Measurements from ENCODE around the gene LEAP2. TPM values are rescaled to one million over a fixed set of nuclear protein-coding genes. Genes with fewer than 3 reads are reported as not detected.
A peak's percentile ranks its signal among the peaks of the same experiment; 100 is the strongest.

LEAP2 gene
- total and polyA plus RNA-seq, 2 of the 4 experiments (the other 2 are of a cell fraction) = under 0.01 to 0.36 TPM

DNA sequence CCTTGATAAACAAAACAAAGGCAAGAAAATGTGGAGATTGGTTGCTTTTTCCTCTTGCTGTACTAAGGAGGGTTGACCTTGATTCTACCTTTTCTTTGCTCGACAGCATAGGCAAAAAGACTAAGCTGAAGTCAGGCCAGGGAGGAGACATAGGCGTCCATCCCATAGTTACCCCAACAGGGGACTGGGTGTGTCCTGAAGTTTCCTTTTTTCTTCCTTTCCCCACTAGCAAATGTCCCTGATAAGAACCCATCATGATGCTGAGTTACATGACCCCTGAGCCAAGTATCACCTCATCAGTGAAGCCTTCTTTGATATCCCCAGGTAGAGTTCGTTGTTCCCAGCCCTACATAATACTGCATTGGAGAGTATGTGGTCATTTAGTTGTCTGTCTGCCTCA is 33.2 kb upstream of the LEAP2 start:
- Histone ChIP-seq H2BK120ac (ENCODE audit: low read depth, low read length) (peak overlapping the region; percentile 92), H3K36me3 (ENCODE audit: control insufficient read depth, insufficient read depth, low read length) (no peaks in the 10 kb centered on the region), H4K91ac (ENCODE audit: insufficient read depth, low read depth, low read length) (peak overlapping the region; percentile 84), H2BK20ac (ENCODE audit: low read depth, low read length) (peak overlapping the region; percentile 83), H2AFZ (replicated peaks; ENCODE audit: low read length, poor library complexity) (peak overlapping the region; percentile 65), H2BK15ac (ENCODE audit: low read depth, low read length) (peak overlapping the region; percentile 86; the same call in 2 of the 3 replicates), H3K18ac (ENCODE audit: low read depth, low read length) (peak overlapping the region; percentile 92), H2BK5ac (ENCODE audit: low read depth, low read length, poor library complexity, severe bottlenecking) (peak overlapping the region; percentile 93), H4K8ac (ENCODE audit: low read depth in 2 of 2, low read length in 2 of 2) (peak overlapping the region; percentile 46 to 89), H3K4me2 (ENCODE audit: low read depth, low read length) (peak overlapping the region; percentile 86), H3K4me1 (ENCODE audit: control insufficient read depth, insufficient read depth, low read length) (peaks cover 19% of the 10 kb centered on the region), H3K9me1 (ENCODE audit: insufficient read depth, low read length) (peaks cover 7% of the 10 kb centered on the region), H4K20me1 (ENCODE audit: insufficient read depth, low read length) (no peaks in the 10 kb centered on the region), H3K56ac (ENCODE audit: extremely low read depth, insufficient read depth, low read length) (peak overlapping the region; percentile 30; the same call in 1 of the 2 replicates), H3K23ac (ENCODE audit: low read depth, low read length) (peak overlapping the region; percentile 39; the same call in 1 of the 2 replicates), H4K5ac (ENCODE audit: low read depth, low read length) (peak overlapping the region; percentile 95), H3K4ac (ENCODE audit: low read depth, low read length) (peak overlapping the region; percentile 90), H3K9me3 (ENCODE audit: control insufficient read depth, insufficient read depth, low read length) (no peaks in the 10 kb centered on the region), H2AK9ac (replicated peaks; ENCODE audit: low read depth, low read length, poor library complexity) (peak overlapping the region; percentile 49), H3K27ac (ENCODE audit: insufficient read depth, low read length) (peak overlapping the region; percentile 95), H3K27me3 (ENCODE audit: control insufficient read depth, insufficient read depth, low read length) (no peaks in the 10 kb centered on the region), H3K4me3 (ENCODE audit: insufficient read depth, low read depth, low read length) (no peak overlapping the region), H3K79me1 (ENCODE audit: low read depth in 1 of 2, low read length in 2 of 2) (no peaks in the 10 kb centered on the region), H2AK5ac (ENCODE audit: low read depth, low read length) (peak overlapping the region; percentile 37; the same call in 1 of the 2 replicates), H3K9ac (ENCODE audit: low read depth, low read length) (no peak overlapping the region), H3K14ac (replicated peaks; ENCODE audit: low read depth, low read length) (peak overlapping the region; percentile 86)
- ChIA-PET POLR2A (ENCODE audit: unreplicated experiment) (interaction anchor here (1.0 kb wide), 1 partner anchor 43 kb away, joined by 3 read pairs; no protein-coding TSS in a partner anchor), CTCF (interaction anchor here (0.7 to 1.0 kb wide), 2 partner anchors 43 to 305 kb away, joined by 3 read pairs; no protein-coding TSS in a partner anchor)
- no peak for TF ChIP-seq POLR2A (IDR thresholded peaks at IDR 0.05; ENCODE audit: low read depth, low read length)
- no peak for TF ChIP-seq RCOR1 (IDR thresholded peaks at IDR 0.05; ENCODE audit: insufficient replicate concordance, low read length)
- TF ChIP-seq, protein P1, sequence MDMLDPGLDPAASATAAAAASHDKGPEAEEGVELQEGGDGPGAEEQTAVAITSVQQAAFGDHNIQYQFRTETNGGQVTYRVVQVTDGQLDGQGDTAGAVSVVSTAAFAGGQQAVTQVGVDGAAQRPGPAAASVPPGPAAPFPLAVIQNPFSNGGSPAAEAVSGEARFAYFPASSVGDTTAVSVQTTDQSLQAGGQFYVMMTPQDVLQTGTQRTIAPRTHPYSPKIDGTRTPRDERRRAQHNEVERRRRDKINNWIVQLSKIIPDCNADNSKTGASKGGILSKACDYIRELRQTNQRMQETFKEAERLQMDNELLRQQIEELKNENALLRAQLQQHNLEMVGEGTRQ (IDR thresholded peaks at IDR 0.05; ENCODE audit: low read depth, low read length) = no peak
- TF ChIP-seq CEBPB (IDR thresholded peaks at IDR 0.05; ENCODE audit: low read depth, low read length) = no peak
- TF ChIP-seq RFX5 (IDR thresholded peaks at IDR 0.05; ENCODE audit: low read depth, low read length) = no peak
- TF ChIP-seq CHD1 (IDR thresholded peaks at IDR 0.05; ENCODE audit: low read depth, low read length) = no peak
- TF ChIP-seq MAZ (IDR thresholded peaks at IDR 0.05; ENCODE audit: borderline replicate concordance, low read depth, low read length) = no peak
- TF ChIP-seq, protein P2, sequence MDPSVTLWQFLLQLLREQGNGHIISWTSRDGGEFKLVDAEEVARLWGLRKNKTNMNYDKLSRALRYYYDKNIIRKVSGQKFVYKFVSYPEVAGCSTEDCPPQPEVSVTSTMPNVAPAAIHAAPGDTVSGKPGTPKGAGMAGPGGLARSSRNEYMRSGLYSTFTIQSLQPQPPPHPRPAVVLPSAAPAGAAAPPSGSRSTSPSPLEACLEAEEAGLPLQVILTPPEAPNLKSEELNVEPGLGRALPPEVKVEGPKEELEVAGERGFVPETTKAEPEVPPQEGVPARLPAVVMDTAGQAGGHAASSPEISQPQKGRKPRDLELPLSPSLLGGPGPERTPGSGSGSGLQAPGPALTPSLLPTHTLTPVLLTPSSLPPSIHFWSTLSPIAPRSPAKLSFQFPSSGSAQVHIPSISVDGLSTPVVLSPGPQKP (IDR thresholded peaks at IDR 0.05; ENCODE audit: borderline replicate concordance, low read depth, low read length) = no peak
- TF ChIP-seq RAD21 (IDR thresholded peaks at IDR 0.05; ENCODE audit: low read length) = no peak
- no peak for TF ChIP-seq NFE2L2 (IDR thresholded peaks at IDR 0.05; ENCODE audit: low read depth, low read length)
- no peak for TF ChIP-seq SMC3 (IDR thresholded peaks at IDR 0.05; ENCODE audit: low read depth, low read length)
- ATAC-seq (ENCODE audit: low read depth) (no peak), DNase-seq (no peak)
- no CpG with 5 or more reads among the region's 3 CpGs for WGBS, 2 experiments (ENCODE audit: extremely low coverage in 2 of 2, insufficient read length in 1 of 2)
- no TSS peak for BruUV-seq (replicated peaks)
- in situ Hi-C loops (cut with MboI; ENCODE audit: low sequenced_read_pairs) = no loop called here
- intact Hi-C loops (cut with micrococcal nuclease) = no loop called here
- dilution Hi-C loops (cut with HindIII; ENCODE audit: low sequenced_read_pairs, unreplicated experiment) = no loop called here
